Measurements from ENCODE around the gene PRKN.

PRKN gene

DNA sequence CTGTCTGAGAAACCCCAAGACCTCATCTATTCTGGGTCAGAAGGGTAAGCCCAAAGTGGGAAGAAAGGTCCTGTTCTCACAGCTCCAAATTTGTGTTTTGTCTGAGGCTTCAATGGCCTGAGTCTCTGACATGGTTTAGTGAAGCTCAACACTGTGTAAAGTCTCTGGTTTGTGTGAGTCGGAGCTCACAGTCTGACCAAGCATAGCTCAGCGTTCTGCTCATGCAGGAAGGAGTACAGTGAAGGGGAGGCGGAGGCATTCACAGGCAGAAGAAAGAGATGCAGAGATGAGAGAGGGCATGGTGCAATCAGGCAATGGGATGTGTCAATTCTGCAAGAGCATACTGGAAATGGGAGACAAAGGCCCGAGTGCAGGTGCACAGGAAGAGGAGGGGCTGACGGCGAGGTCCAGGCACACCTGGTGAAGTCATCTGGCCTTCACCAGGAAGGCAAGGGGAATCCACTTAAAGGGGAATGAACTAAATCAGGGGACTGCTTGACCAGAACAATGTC lies 990.7 kb downstream of the PRKN start:
- no peaks in the 10 kb centered on the region for H3K79me2 ChIP-seq (ENCODE audit: low read length)
- peak; percentile 52 for DNase-seq

DNA sequence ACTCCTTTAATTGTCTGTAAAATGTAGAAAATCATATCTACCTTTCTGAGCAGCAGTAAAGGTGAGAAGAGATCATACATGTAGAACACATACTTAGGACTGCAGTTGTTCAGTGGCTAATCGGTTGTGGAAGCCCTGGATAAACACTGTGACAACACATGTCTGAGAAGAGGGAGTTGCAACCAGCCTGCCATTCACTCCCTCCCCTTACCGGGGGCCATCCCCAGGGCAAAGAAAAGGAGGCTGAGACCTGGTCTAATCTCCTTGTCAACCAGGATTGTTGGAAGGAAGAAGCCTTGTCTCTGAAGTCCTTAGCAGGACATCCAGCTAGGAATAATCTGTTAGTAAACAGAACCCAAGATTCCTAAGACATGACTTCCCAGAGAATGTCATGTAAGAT lies 991.2 kb downstream of the PRKN start:
- H3K9ac ChIP-seq (ENCODE audit: low read length) = peak overlapping the region; percentile 20; the same call in 1 of the 2 replicates
- no peaks in the 10 kb centered on the region for H3K79me2 ChIP-seq (ENCODE audit: low read length)
- no peaks in the 10 kb centered on the region for H3K9me3 ChIP-seq (replicated peaks; ENCODE audit: insufficient read depth, low read length)
- TF ChIP-seq EZH2 (optimal IDR thresholded peaks at IDR 0.05; ENCODE audit: low read depth, low read length) (no peak), EZH2phosphoT487 (IDR thresholded peaks at IDR 0.05; ENCODE audit: low read length) (no peak)
- TF ChIP-seq, protein P1, sequence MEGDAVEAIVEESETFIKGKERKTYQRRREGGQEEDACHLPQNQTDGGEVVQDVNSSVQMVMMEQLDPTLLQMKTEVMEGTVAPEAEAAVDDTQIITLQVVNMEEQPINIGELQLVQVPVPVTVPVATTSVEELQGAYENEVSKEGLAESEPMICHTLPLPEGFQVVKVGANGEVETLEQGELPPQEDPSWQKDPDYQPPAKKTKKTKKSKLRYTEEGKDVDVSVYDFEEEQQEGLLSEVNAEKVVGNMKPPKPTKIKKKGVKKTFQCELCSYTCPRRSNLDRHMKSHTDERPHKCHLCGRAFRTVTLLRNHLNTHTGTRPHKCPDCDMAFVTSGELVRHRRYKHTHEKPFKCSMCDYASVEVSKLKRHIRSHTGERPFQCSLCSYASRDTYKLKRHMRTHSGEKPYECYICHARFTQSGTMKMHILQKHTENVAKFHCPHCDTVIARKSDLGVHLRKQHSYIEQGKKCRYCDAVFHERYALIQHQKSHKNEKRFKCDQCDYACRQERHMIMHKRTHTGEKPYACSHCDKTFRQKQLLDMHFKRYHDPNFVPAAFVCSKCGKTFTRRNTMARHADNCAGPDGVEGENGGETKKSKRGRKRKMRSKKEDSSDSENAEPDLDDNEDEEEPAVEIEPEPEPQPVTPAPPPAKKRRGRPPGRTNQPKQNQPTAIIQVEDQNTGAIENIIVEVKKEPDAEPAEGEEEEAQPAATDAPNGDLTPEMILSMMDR (IDR thresholded peaks at IDR 0.05; ENCODE audit: low read length) = no peak
- H3K4me1 ChIP-seq (ENCODE audit: low read length) = peaks cover 25% of the 10 kb centered on the region
- no peaks in the 10 kb centered on the region for H3K9me2 ChIP-seq (replicated peaks; ENCODE audit: insufficient read depth, low read length)
- H2AFZ ChIP-seq (ENCODE audit: low read length) = no peak overlapping the region
- no peaks in the 10 kb centered on the region for H3K36me3 ChIP-seq (replicated peaks; ENCODE audit: insufficient read depth, low read length)
- H3K27me3 ChIP-seq (replicated peaks; ENCODE audit: insufficient read depth, low read length) = no peaks in the 10 kb centered on the region
- H4K20me1 ChIP-seq (ENCODE audit: insufficient read depth, low read length) = no peaks in the 10 kb centered on the region
- no peak overlapping the region for H3K4me3 ChIP-seq (ENCODE audit: low read length)
- peak overlapping the region; percentile 18; the same call in 1 of the 2 replicates for H3K4me2 ChIP-seq (ENCODE audit: low read depth, low read length)
- no peaks in the 10 kb centered on the region; the same call in 1 of the 2 replicates for H3F3A ChIP-seq (ENCODE audit: insufficient read depth, low read length)
- H3K27ac ChIP-seq (ENCODE audit: low read length) = peak overlapping the region; percentile 71; the same call in 1 of the 2 replicates
- no peak for DNase-seq

More for the DNA sequence above, 990.7 kb downstream of the PRKN start:
- peaks cover 25% of the 10 kb centered on the region for H3K4me1 ChIP-seq (ENCODE audit: low read length)
- peak overlapping the region; percentile 71; the same call in 1 of the 2 replicates for H3K27ac ChIP-seq (ENCODE audit: low read length)
- peak overlapping the region; percentile 20; the same call in 1 of the 2 replicates for H3K9ac ChIP-seq (ENCODE audit: low read length)
- H3K9me2 ChIP-seq (replicated peaks; ENCODE audit: insufficient read depth, low read length) = no peaks in the 10 kb centered on the region
- H3K4me3 ChIP-seq (ENCODE audit: low read length) = no peak overlapping the region
- no peaks in the 10 kb centered on the region; the same call in 1 of the 2 replicates for H3F3A ChIP-seq (ENCODE audit: insufficient read depth, low read length)
- H4K20me1 ChIP-seq (ENCODE audit: insufficient read depth, low read length) = no peaks in the 10 kb centered on the region
- no peaks in the 10 kb centered on the region for H3K9me3 ChIP-seq (replicated peaks; ENCODE audit: insufficient read depth, low read length)
- TF ChIP-seq, protein P1 (IDR thresholded peaks at IDR 0.05; ENCODE audit: low read length) = no peak
- peak overlapping the region; percentile 18; the same call in 1 of the 2 replicates for H3K4me2 ChIP-seq (ENCODE audit: low read depth, low read length)
- H2AFZ ChIP-seq (ENCODE audit: low read length) = 0 out of 2 replicates have a peak overlapping the region, but pooled peaks have one; percentile 45
- H3K36me3 ChIP-seq (replicated peaks; ENCODE audit: insufficient read depth, low read length) = no peaks in the 10 kb centered on the region
- no peaks in the 10 kb centered on the region for H3K27me3 ChIP-seq (replicated peaks; ENCODE audit: insufficient read depth, low read length)

DNA sequence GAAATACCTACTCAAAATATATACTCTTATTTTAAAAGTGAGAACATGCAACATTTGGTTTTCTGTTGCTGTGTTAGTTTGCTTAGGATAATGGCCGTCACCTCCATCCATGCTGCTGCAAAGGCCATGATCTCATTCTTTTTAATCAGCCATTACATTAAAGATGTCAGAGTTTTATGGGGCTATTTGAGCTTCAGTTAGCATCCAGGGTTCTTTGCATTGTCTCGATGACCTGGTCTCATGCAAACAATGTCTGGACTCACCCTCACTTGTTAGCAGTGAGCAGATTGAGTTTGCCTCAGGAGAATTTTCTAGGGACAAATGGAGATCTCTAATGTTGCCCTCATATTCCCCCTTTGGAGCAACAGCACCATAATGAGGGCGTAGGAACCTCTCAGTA lies 995.0 kb downstream of the PRKN start:
- no peak for DNase-seq
- TF ChIP-seq EZH2phosphoT487 (IDR thresholded peaks at IDR 0.05; ENCODE audit: low read length) = no peak
- no peak for TF ChIP-seq EZH2 (optimal IDR thresholded peaks at IDR 0.05; ENCODE audit: low read depth, low read length)
- TF ChIP-seq, protein P1 (IDR thresholded peaks at IDR 0.05; ENCODE audit: low read length) = no peak
- Histone ChIP-seq H3K9me3 (replicated peaks; ENCODE audit: insufficient read depth, low read length) (no peaks in the 10 kb centered on the region), H3K9ac (ENCODE audit: low read length) (no peak overlapping the region), H3K4me1 (ENCODE audit: low read length) (peaks cover 13% of the 10 kb centered on the region), H4K20me1 (ENCODE audit: insufficient read depth, low read length) (no peaks in the 10 kb centered on the region), H3K27me3 (replicated peaks; ENCODE audit: insufficient read depth, low read length) (no peaks in the 10 kb centered on the region), H3K4me2 (ENCODE audit: low read depth, low read length) (no peak overlapping the region), H3K9me2 (replicated peaks; ENCODE audit: insufficient read depth, low read length) (no peaks in the 10 kb centered on the region), H3K27ac (ENCODE audit: low read length) (no peak overlapping the region), H3K79me2 (ENCODE audit: low read length) (no peaks in the 10 kb centered on the region), H3K36me3 (replicated peaks; ENCODE audit: insufficient read depth, low read length) (no peaks in the 10 kb centered on the region), H2AFZ (ENCODE audit: low read length) (no peak overlapping the region), H3K4me3 (ENCODE audit: low read length) (no peak overlapping the region), H3F3A (ENCODE audit: insufficient read depth, low read length) (no peaks in the 10 kb centered on the region; the same call in 1 of the 2 replicates)
